Dermis blood vessel endothelial cell (primary cell): ENCODE results near the gene TMEM171. TPM values are rescaled to one million over a fixed set of nuclear protein-coding genes. Genes with fewer than 3 reads are reported as not detected.

Experiments used
- DNase-seq: peaks from one replicate; pipeline ENCODE4 v3.0.0; 2010
- total RNA-seq: library from RNA; depleted of rRNA; stranded (reverse); fragments of >200 nt; gene quantifications from 2 replicates; pipeline ENCODE4 v1.2.3, GENCODE V29; 2014

Gene TMEM171
- total RNA-seq, 1 donor from 2014 or later: 1.0 TPM

DNA sequence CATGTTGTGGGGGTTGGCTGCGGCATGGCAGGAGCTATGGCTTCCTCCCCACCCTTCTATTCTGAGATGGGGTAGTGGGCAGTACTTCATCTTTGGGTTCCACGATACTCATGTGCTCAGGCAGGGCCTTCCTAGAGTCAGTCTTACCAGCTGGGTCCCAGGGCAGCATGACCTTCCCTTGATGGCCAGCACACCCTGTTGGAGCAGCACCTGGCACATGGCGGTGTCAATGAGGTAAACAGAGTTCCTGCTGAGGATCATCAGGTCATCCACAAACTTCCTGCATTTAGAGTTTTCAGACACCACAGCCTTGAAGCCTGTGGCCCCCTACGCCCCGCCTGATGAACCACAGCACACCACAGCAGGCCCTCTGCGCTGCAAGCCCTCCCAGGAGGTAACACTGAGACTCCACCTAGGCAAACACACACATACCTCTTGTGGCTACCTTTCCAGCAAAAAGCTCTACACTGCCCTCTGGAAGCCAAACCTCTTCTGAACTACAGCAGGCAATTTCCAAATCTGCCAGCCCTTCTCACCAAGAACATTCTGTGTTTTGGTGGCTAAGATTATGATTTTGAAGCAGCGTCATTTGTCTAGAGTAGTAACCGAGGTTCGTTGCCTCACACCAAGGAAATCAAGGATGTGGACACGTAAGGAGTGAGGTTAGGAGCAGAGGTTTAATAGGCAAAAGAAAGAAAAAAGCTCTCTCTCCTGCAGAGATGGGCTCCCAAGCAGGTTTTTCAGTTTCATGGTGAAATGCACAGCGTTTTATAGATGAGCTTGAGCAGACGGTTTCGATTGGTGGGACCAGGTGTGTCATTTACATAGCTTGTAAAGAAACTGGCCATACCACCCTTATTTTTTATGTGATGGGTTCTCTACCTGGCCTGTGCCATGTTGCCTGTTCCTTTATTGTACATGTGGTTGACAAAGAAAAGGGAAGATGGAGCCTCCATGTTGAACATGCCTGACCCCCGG, 32.3 kb downstream of the TMEM171 start:
- no peak for DNase-seq

DNA sequence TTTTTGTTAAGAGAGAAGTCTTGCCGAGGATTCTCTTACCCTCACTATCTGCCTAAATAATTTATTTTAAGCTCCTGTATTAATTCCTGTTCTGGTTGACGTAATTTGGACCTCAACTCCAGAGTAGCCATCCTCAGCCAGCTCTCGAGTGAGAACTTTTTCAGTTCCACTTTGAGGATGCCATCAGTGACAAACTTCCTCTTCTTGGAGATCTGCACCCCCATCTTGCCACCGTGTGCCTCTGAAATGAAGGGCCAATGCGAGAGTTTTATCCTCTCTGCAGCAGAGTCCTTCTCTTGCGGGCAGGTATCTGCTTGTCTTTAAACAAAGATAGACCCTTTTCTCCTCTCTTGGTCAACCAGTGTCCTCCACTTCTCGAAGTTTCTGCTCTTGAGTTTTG, 33.1 kb downstream of the TMEM171 start:
- no peak for DNase-seq

- DNase-seq: peak; percentile 47
These were observed 34.0 kb downstream of the TMEM171 start for GRCh38 chr5:73154208-73155006.

GRCh38 chr5:73155271-73156222, 35.2 kb downstream of the TMEM171 start:
- peak; percentile 29 for DNase-seq

- no peak for DNase-seq
These were observed 37.3 kb downstream of the TMEM171 start for GRCh38 chr5:73157414-73158303.

GRCh38 chr5:73158313-73158712, 37.9 kb downstream of the TMEM171 start:
- DNase-seq: no peak

GRCh38 chr5:73160239-73160671, 39.9 kb downstream of the TMEM171 start:
- no peak for DNase-seq

- DNase-seq: peak; percentile 68
These were observed 50.1 kb downstream of the TMEM171 start for GRCh38 chr5:73170522-73170921.

- no peak for DNase-seq
These were observed 51.1 kb downstream of the TMEM171 start for GRCh38 chr5:73171495-73171894.

GRCh38 chr5:73172951-73173350, 52.6 kb downstream of the TMEM171 start, which contains the start of gene TMEM174:
TSS of gene TMEM174 (plus strand) at chr5:73173193. CDS start at chr5:73173244, 51 bp downstream.
- DNase-seq: no peak

GRCh38 chr5:73174100-73174815, 53.9 kb downstream of the TMEM171 start:
- DNase-seq: no peak

DNA sequence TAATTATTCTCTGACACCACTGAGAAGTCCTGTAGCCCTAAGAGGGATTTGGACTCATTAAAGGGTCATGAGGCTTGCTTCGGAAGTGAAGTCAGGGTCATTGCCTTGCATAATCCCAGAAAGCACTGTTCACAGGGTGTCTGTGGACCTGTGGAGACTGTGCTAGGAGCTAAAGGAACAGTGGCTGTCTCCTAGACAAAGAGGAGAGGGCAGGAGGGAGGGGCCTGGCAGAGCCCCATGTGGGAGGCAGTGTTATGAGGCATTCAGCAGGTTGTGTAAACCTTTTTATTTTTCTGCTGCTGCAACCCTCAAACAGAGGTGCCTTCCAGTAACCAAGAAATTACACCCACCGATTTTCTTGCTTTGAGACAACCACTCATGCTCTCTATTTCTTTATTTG, 55.9 kb downstream of the TMEM171 start:
- no peak for DNase-seq

DNA sequence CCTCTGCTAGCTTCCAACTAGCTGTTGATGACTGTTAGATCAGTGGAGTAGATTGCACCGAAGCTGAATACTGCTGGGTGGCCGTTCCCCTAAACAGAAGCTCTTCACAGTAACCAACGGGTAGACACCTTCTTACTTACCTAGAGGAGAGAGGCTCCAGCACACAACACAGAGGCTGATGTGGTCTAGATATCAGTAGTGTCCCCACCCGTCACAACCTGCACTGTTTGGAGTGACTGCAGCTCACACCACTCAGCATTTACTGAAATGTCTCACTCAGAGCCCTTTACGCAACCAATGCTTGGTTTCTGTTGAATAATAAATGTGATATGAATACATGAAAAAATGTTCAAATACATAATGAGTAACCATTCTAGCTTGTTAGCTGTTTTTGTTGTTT, 57.9 kb downstream of the TMEM171 start:
- DNase-seq: no peak

DNA sequence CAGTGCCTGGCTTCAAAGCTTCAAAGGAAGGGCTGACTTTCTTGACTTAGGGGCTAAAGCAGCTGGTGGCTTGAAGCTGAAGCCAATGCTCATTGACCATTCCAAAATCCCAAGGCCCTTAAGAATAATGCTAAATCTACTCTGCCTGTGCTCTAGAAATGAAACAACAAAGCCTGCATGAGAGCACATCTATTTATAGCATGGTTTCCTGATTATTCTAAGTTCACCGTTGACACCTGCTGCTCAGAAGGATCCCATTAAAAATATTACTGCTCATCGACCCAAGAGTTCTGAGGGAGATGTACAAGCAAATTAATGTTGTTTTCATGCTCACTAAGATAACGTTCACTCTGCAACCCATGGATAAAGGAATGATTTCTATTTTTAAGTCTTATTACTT, 59.4 kb downstream of the TMEM171 start:
- no peak for DNase-seq

- no peak for DNase-seq
These were observed 60.2 kb downstream of the TMEM171 start for GRCh38 chr5:73180566-73180965.

Other genes starting within 250 kb of the TMEM171 start
- gene FCHO2, start 164.5 kb upstream of the TMEM171 start, total RNA-seq: 26.2 and 31.8 TPM in 2 replicates
- gene TMEM174, start 52.6 kb downstream of the TMEM171 start, total RNA-seq: not detected in 2 replicates